GM21381 (cell line): ENCODE data around the gene SMARCB1.

Experiments
- ATAC-seq: cut with Tn5 transposase; IDR thresholded peaks from one replicate; pipeline ENCODE4 v1.9.1; 2021; ENCODE audit warnings: mild to moderate bottlenecking, moderate library complexity; ENCODE audit not compliant: unreplicated experiment

Gene SMARCB1

DNA sequence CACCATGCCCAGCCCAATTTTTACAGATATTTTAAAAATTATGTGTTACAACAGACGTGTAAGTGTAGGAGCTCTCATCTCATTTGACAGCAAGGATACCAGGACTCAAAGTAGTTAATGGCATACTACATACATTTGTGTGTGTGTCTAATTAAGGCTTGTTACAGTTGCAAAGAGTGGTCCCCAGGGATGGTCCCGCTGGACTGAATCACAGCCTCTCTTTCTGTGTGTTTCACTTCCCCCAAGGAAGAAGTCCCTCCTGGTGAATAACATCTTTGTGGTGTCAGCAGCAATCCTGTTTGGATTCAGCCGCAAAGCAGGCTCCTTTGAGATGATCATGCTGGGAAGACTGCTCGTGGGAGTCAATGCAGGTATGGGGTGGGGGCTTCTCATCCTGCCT lies 88.1 kb downstream of the SMARCB1 start:
- ATAC-seq, result no peak

GRCh38 chr22:23875801-23876200 lies 89.0 kb downstream of the SMARCB1 start:
- ATAC-seq, result no peak

DNA sequence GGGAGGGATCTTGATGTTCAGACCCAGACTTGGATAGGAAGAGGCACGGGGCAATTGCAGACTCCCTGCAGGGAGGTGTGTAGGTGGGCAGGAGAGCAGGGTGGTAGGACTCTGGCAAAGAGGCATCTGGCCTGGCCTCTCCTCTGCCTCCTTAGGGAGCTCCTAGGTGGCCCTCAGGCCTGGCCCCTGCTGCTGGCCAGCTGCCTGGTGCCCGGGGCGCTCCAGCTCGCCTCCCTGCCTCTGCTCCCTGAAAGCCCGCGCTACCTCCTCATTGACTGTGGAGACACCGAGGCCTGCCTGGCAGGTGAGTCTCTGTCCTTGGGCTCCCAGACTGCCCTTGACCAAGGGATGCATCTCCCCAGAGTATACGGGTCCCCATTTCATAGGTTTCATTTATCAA lies 90.8 kb downstream of the SMARCB1 start:
- no peak for ATAC-seq

GRCh38 chr22:23878219-23878618 lies 91.5 kb downstream of the SMARCB1 start:
- ATAC-seq, result no peak

- ATAC-seq, result no peak
Measured at GRCh38 chr22:23882370-23882769, 95.6 kb downstream of the SMARCB1 start.

- ATAC-seq, result no peak
Measured at GRCh38 chr22:23883658-23884057, 96.9 kb downstream of the SMARCB1 start.

DNA sequence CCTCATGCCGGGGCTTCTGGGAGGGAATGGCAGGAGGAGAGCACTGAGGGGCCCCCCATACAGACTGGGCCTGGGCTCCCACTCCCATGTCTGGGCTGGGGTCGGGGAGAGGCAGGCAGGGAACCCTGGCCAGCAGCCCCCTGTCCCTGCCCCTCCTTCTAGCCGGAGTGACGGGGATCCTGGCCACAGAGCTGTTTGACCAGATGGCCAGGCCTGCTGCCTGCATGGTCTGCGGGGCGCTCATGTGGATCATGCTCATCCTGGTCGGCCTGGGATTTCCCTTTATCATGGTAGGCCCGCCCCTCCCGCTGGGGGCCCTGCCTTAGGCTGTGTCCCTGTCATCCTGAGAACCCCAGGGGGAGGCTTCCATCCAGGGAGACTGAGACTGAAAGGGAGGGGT lies 97.4 kb downstream of the SMARCB1 start:
- ATAC-seq, result no peak
